Activated naive CD4-positive, alpha-beta T cell treated with anti-CD3 and anti-CD28 coated beads, Interleukin-2, amount 50 U/mL, for 24 hours (primary cell): ENCODE results near the gene HSPA1L.
"Not testable (repeated sequence)": the region's sequence is repeated elsewhere in the genome, so short reads cannot be mapped to it uniquely, and the experiment has no call there.

Source experiments
- H3K27ac Mint-ChIP-seq: one replicate; pipeline ENCODE4 v1.8.0; 2021; ENCODE audit warnings: mild to moderate bottlenecking, mixed read lengths
- H3K27me3 Mint-ChIP-seq: one replicate; pipeline ENCODE4 v1.8.0; 2021; ENCODE audit warnings: mixed read lengths
- H3K36me3 Mint-ChIP-seq: one replicate; pipeline ENCODE4 v1.8.0; 2021; ENCODE audit warnings: mixed read lengths
- H3K4me1 Mint-ChIP-seq: one replicate; pipeline ENCODE4 v1.8.0; 2021; ENCODE audit warnings: mixed read lengths
- H3K4me3 Mint-ChIP-seq: one replicate; pipeline ENCODE4 v1.8.0; 2021; ENCODE audit warnings: mild to moderate bottlenecking, mixed read lengths
- H3K9me3 Mint-ChIP-seq: one replicate; pipeline ENCODE4 v1.8.0; 2021; ENCODE audit warnings: mixed read lengths

Gene HSPA1L

GRCh38 chr6:31844507-31844906, 29.4 kb upstream of the HSPA1L start:
- H3K4me3 Mint-ChIP-seq = no peak overlapping the region
- H3K27me3 Mint-ChIP-seq = no peaks in the 10 kb centered on the region
- H3K9me3 Mint-ChIP-seq = no peaks in the 10 kb centered on the region
- H3K4me1 Mint-ChIP-seq = peaks cover 1% of the 10 kb centered on the region
- no peak overlapping the region for H3K27ac Mint-ChIP-seq
- H3K36me3 Mint-ChIP-seq = no peaks in the 10 kb centered on the region

GRCh38 chr6:31842053-31842452, 27.0 kb upstream of the HSPA1L start:
- peak overlapping the region; percentile 41 for H3K27ac Mint-ChIP-seq
- no peaks in the 10 kb centered on the region for H3K9me3 Mint-ChIP-seq
- H3K36me3 Mint-ChIP-seq = peaks cover 12% of the 10 kb centered on the region
- no peaks in the 10 kb centered on the region for H3K27me3 Mint-ChIP-seq
- peaks cover 16% of the 10 kb centered on the region for H3K4me1 Mint-ChIP-seq
- H3K4me3 Mint-ChIP-seq = no peak overlapping the region

DNA sequence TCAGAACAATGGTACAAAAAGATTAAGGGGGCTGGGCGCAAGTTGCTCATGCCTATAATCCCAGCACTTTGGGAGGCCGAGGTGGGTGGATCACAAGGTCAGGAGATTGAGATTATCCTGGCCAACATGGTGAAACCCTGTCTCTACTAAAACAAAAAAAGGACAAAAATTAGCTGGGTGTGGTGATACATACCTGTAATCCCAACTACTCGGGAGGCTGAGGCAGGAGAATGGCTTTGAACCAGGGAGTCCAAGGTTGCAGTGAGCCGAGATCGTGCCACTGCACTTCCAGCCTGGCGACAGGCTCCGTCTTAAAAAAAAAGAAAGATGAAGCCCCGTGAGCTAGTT, 24.7 kb upstream of the HSPA1L start:
- Mint-ChIP-seq H3K36me3 (peaks cover 31% of the 10 kb centered on the region), H3K4me1 (peaks cover 23% of the 10 kb centered on the region)

DNA sequence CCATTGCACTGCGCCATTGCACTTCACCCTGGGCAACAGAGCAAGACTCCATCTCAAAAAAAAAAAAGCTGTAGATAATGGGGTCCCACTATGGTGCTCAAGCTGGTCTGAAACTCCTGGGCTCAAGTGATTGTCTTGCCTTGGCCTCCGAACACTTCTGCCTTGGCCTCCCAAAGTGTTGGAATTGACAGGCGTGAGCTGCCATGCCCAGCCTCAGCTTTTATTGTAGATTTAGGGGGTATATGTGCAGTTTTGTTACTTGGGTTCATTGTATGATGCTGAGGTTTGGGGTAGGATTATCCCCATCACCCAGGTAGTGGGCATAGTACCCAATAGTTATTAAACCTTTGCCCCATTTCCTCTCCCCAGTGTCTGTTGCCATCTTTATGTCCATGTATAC, 23.9 kb upstream of the HSPA1L start:
- H3K9me3 Mint-ChIP-seq = no peaks in the 10 kb centered on the region
- H3K36me3 Mint-ChIP-seq = peaks cover 31% of the 10 kb centered on the region
- no peaks in the 10 kb centered on the region for H3K27me3 Mint-ChIP-seq
- peaks cover 25% of the 10 kb centered on the region for H3K4me1 Mint-ChIP-seq
- peak overlapping the region; percentile 76 for H3K4me3 Mint-ChIP-seq
- H3K27ac Mint-ChIP-seq = peak overlapping the region; percentile 70

More for the DNA sequence above, 24.7 kb upstream of the HSPA1L start:
- H3K4me3 Mint-ChIP-seq = peak overlapping the region; percentile 76
- not testable (repeated sequence) for H3K27ac Mint-ChIP-seq, H3K27me3 Mint-ChIP-seq, H3K9me3 Mint-ChIP-seq

DNA sequence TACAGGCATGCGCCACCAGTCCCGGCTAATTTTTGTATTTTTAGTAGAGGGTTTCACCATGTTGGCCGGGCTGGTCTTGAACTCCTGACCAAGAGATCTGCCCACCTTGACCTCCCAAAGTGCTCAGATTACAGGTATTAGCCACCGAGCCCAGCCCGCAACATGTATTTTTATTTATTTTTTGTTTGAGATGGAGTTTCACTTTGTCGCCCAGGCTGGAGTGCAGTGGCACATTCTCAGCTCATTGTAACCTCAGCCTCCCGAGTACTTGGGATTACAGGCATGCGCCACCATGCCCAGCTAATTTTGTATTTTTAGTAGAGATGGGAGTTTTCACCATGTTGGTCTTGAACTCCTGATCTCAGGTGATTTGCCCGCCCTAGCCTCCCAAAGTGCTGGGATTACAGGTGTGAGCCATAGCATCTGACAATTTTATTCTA, 23.1 kb upstream of the HSPA1L start:
- not testable (repeated sequence) for H3K27ac Mint-ChIP-seq, H3K27me3 Mint-ChIP-seq, H3K9me3 Mint-ChIP-seq
- peaks cover 25% of the 10 kb centered on the region for H3K4me1 Mint-ChIP-seq
- peaks cover 31% of the 10 kb centered on the region for H3K36me3 Mint-ChIP-seq
- H3K4me3 Mint-ChIP-seq = peak overlapping the region; percentile 100

- Mint-ChIP-seq H3K27ac (peak overlapping the region; percentile 100), H3K27me3 (no peaks in the 10 kb centered on the region), H3K36me3 (peaks cover 31% of the 10 kb centered on the region), H3K4me1 (peaks cover 25% of the 10 kb centered on the region), H3K9me3 (no peaks in the 10 kb centered on the region), H3K4me3 (peak overlapping the region; percentile 100)
Measured at GRCh38 chr6:31837369-31838113, 22.5 kb upstream of the HSPA1L start.

DNA sequence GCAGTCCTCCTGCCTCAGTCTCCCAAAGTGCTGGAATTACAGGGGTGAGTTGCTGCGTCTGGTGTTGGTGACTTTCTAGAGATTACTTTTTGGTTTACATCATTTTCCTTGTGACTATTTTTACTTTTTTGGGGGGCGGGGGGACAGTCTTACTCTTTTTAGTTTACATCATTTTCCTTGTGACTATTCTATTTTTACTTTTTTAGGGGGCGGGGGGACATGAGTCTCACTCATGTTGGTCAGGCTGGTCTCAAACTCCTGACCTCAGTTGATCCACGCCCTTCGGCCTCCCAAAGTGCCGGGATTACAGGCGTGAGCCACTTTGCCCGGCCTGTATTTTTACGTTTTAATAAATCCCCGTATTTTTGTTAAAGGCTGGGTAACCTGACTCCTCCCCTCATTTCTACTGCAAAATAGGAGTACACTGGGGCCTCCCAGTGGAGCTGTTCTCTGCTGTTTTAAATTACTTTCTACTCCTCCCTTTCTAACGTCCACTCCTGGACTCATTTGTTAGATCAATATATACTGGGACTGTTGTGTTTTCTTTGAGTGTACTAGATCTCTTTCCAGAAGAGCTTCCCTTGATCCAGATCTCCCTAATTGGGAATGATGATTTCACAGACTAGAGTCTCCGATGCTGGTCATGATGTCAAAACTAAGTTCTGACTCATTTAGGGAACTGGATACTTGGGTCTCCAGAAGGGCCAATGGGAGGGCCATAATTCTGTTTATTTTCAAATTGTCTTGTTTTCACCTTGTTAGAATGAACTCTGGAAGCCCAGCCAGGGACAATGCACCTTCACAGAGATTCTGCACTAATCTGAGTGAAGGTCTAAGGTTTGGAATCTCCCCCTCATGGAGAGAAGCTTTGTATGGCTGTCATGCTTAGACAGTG, 21.6 kb upstream of the HSPA1L start:
- H3K4me1 Mint-ChIP-seq = peaks cover 25% of the 10 kb centered on the region
- H3K27ac Mint-ChIP-seq = peak overlapping the region; percentile 100
- peaks cover 31% of the 10 kb centered on the region for H3K36me3 Mint-ChIP-seq
- H3K27me3 Mint-ChIP-seq = no peaks in the 10 kb centered on the region
- H3K4me3 Mint-ChIP-seq = peak overlapping the region; percentile 100
- no peaks in the 10 kb centered on the region for H3K9me3 Mint-ChIP-seq

DNA sequence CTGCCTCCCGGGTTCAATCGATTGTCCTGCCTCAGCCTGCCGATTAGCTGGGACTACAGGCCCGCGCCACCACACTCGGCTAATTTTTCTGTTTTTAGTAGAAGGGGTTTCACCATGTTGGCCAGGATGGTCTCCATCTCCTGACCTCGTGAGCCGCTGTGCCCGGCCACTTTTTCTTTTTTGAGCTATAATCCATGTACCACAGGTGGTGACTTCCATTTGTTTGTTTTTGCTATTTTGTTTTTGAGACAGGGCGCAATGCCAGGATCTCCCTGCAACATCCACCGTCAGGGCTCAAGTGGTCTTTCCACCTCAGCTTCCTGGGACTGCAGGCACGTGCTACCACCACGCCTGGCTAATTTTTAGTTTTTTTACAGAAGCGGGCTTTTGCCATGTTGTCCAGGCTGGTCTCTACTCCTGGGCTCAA, 21.0 kb upstream of the HSPA1L start:
- H3K4me3 Mint-ChIP-seq = peak overlapping the region; percentile 100
- H3K36me3 Mint-ChIP-seq = peaks cover 31% of the 10 kb centered on the region
- H3K9me3 Mint-ChIP-seq = no peaks in the 10 kb centered on the region
- H3K27me3 Mint-ChIP-seq = no peaks in the 10 kb centered on the region
- H3K4me1 Mint-ChIP-seq = peaks cover 27% of the 10 kb centered on the region
- peak overlapping the region; percentile 100 for H3K27ac Mint-ChIP-seq

DNA sequence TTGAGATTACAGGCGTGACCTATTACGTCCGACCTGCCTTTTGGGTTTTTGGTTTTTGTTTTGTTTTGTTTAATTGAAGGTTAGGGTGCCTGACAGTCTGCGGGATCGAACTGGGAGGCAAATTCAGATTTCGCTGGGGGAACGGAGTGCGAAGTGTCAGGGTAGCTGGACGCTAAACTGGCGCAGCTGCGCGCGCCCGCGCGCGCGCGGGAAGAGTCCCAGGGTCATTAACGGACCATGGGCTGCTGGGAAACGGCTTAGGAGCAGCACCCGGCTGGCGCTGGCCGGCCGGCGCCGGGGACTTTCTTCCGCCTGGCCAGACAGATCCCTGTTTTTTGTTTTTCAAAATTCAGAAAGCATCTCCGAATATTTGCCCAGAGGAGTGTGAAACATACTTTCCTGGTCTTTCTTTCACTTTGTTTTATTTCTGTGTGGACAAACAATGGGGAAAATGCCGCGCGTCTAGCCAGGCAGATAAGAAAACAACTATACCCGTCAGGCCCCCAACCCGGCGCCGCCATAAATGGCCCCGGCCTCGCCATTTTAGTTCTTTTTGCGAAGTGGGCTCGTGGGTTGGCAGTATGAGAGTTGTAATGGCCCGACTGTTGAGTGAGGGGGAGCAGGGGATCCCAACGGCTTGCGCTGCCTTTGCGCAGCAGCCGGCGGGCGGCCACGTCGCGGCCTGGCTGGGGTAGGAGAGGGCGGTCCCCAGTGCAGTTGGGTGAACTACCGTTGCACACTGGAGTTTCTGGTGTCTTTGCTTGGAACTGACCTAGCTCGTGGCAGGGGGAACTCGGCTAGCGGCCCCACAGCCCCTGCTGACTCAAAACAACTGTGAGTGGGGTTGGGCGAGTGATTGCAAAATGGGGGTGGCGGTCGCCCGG, 19.5 kb upstream of the HSPA1L start:
- no peaks in the 10 kb centered on the region for H3K27me3 Mint-ChIP-seq
- no peaks in the 10 kb centered on the region for H3K9me3 Mint-ChIP-seq
- peaks cover 33% of the 10 kb centered on the region for H3K4me1 Mint-ChIP-seq
- peak overlapping the region; percentile 100 for H3K4me3 Mint-ChIP-seq
- H3K27ac Mint-ChIP-seq = peak overlapping the region; percentile 100
- peaks cover 33% of the 10 kb centered on the region for H3K36me3 Mint-ChIP-seq

DNA sequence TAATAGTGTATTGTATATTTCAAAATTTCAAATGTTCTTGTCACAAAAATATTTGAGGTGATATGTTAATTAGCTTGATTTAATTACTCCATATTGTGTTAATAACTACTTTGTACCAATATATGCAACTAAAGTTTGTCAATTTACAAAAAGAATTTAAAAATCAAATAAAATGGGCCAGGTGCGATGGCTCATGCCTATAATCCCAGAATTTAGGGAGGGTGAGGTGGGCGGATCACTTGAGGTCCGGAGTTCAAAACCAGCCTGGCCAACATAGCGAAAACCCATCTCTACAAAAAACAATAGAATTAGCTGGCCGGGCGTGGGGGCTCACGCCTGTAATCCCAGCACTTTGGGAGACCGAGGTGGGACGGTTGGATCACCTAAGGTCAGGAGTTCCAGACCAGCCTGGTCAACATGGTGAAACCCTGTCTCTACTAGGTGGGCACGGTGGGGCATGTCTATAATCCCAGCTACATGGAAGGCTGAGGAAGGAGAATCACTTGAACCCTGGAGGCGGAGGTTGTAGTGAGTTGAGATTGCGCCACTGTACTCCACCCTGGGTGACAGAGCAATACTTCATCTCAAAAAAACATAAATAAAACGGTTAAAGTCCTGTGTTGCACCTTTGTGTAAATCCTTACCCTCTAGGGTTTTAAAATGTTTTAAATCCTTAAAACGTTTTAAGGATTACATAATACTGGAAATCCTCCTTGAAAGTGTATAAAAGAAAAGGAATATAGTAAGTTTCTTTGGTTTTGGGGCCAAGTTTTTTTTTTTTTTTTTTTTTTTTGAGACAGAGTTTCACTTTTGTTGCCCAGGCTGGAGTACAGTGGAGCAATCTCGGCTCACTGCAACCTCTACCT, 16.5 kb upstream of the HSPA1L start:
- Mint-ChIP-seq H3K27me3 (no peaks in the 10 kb centered on the region), H3K27ac (no peak overlapping the region), H3K36me3 (peaks cover 17% of the 10 kb centered on the region), H3K4me3 (peak overlapping the region; percentile 96), H3K9me3 (no peaks in the 10 kb centered on the region), H3K4me1 (peaks cover 19% of the 10 kb centered on the region)

GRCh38 chr6:31830886-31831335, 15.8 kb upstream of the HSPA1L start:
- H3K27ac Mint-ChIP-seq = peak overlapping the region; percentile 91
- no peaks in the 10 kb centered on the region for H3K9me3 Mint-ChIP-seq

DNA sequence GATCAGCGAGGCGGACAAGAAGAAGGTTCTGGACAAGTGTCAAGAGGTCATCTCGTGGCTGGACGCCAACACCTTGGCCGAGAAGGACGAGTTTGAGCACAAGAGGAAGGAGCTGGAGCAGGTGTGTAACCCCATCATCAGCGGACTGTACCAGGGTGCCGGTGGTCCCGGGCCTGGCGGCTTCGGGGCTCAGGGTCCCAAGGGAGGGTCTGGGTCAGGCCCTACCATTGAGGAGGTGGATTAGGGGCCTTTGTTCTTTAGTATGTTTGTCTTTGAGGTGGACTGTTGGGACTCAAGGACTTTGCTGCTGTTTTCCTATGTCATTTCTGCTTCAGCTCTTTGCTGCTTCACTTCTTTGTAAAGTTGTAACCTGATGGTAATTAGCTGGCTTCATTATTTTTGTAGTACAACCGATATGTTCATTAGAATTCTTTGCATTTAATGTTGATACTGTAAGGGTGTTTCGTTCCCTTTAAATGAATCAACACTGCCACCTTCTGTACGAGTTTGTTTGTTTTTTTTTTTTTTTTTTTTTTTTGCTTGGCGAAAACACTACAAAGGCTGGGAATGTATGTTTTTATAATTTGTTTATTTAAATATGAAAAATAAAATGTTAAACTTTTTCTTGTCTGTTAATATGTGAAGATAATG, 14.7 kb upstream of the HSPA1L start:
- Mint-ChIP-seq H3K9me3 (no peaks in the 10 kb centered on the region), H3K27ac (peak overlapping the region; percentile 42), H3K36me3 (peaks cover 3% of the 10 kb centered on the region), H3K4me3 (peak overlapping the region; percentile 96), H3K4me1 (peaks cover 26% of the 10 kb centered on the region), H3K27me3 (no peaks in the 10 kb centered on the region)

More at GRCh38 chr6:31830886-31831335, 15.8 kb upstream of the HSPA1L start:
- Mint-ChIP-seq H3K4me1 (peaks cover 19% of the 10 kb centered on the region), H3K27me3 (no peaks in the 10 kb centered on the region), H3K4me3 (peak overlapping the region; percentile 96), H3K36me3 (peaks cover 10% of the 10 kb centered on the region)

GRCh38 chr6:31827286-31828079, 12.4 kb upstream of the HSPA1L start, which contains the start of gene HSPA1B:
Gene HSPA1B, plus strand, starts transcription at chr6:31827738. Its CDS starts 213 bp downstream, at chr6:31827951.
- Mint-ChIP-seq H3K4me3 (peak within 1 kb of the TSS; percentile 93), H3K27ac (peak within 1 kb of the TSS; percentile 97)

More at GRCh38 chr6:31827286-31828079, 12.4 kb upstream of the HSPA1L start, which contains the start of gene HSPA1B:
- Mint-ChIP-seq H3K27me3 (no peaks in the 10 kb centered on the region), H3K4me1 (peaks cover 38% of the 10 kb centered on the region), H3K36me3 (peaks cover 2% of the 10 kb centered on the region), H3K9me3 (no peaks in the 10 kb centered on the region)
